Measurements from ENCODE around the gene DNAJC6. TPM values are rescaled to one million over a fixed set of nuclear protein-coding genes. Genes with fewer than 3 reads are reported as not detected.
"Not testable (repeated sequence)": the region's sequence is repeated elsewhere in the genome, so short reads cannot be mapped to it uniquely, and the experiment has no call there.

Gene DNAJC6
- total and polyA plus RNA-seq, 9 donors, result 0.60 to 1.2 (median 0.81) TPM

GRCh38 chr1:65378247-65378946 is 69.1 kb downstream of the DNAJC6 start:
- DNase-seq, result no peak
- no peaks in the 10 kb centered on the region for H3K4me1 ChIP-seq (ENCODE audit: control insufficient read depth, insufficient read depth, low read length)
- no peaks in the 10 kb centered on the region for H3K9me3 ChIP-seq (replicated peaks; ENCODE audit: control insufficient read depth, low read depth, low read length)
- H3K27me3 ChIP-seq (ENCODE audit: control insufficient read depth, insufficient read depth, low read length), result no peaks in the 10 kb centered on the region
- no peak overlapping the region for H3K4me3 ChIP-seq (ENCODE audit: low read length)
- no peaks in the 10 kb centered on the region for H3K36me3 ChIP-seq (ENCODE audit: control insufficient read depth, insufficient read depth, low read length)
- no CpG with 5 or more reads among the region's 2 CpGs for WGBS (ENCODE audit: insufficient coverage)
- H3K27ac ChIP-seq (ENCODE audit: low read length), result no peak overlapping the region

- H3K36me3 ChIP-seq (ENCODE audit: control insufficient read depth, insufficient read depth, low read length); H3K4me1 ChIP-seq (ENCODE audit: control insufficient read depth, insufficient read depth, low read length); H3K4me3 ChIP-seq (ENCODE audit: low read length); DNase-seq; H3K27me3 ChIP-seq (ENCODE audit: control insufficient read depth, insufficient read depth, low read length); H3K9me3 ChIP-seq (replicated peaks; ENCODE audit: control insufficient read depth, low read depth, low read length); H3K27ac ChIP-seq (ENCODE audit: low read length): not testable (repeated sequence)
- WGBS (ENCODE audit: insufficient coverage), result no CpG with 5 or more reads among the region's 5 CpGs
Measured at GRCh38 chr1:65384426-65384825, 75.1 kb downstream of the DNAJC6 start.

- Histone ChIP-seq H3K4me1 (ENCODE audit: control insufficient read depth, insufficient read depth, low read length) (no peaks in the 10 kb centered on the region), H3K9me3 (replicated peaks; ENCODE audit: control insufficient read depth, low read depth, low read length) (no peaks in the 10 kb centered on the region), H3K27me3 (ENCODE audit: control insufficient read depth, insufficient read depth, low read length) (no peaks in the 10 kb centered on the region), H3K4me3 (ENCODE audit: low read length) (no peak overlapping the region), H3K27ac (ENCODE audit: low read length) (no peak overlapping the region), H3K36me3 (ENCODE audit: control insufficient read depth, insufficient read depth, low read length) (no peaks in the 10 kb centered on the region)
- DNase-seq, result no peak
- WGBS (ENCODE audit: insufficient coverage), result no CpG with 5 or more reads among the region's 3 CpGs
Measured at GRCh38 chr1:65386439-65386838, 77.1 kb downstream of the DNAJC6 start.

- Histone ChIP-seq H3K36me3 (ENCODE audit: control insufficient read depth, insufficient read depth, low read length) (no peaks in the 10 kb centered on the region), H3K4me1 (ENCODE audit: control insufficient read depth, insufficient read depth, low read length) (no peaks in the 10 kb centered on the region), H3K9me3 (replicated peaks; ENCODE audit: control insufficient read depth, low read depth, low read length) (no peaks in the 10 kb centered on the region), H3K4me3 (ENCODE audit: low read length) (no peak overlapping the region), H3K27me3 (ENCODE audit: control insufficient read depth, insufficient read depth, low read length) (no peaks in the 10 kb centered on the region), H3K27ac (ENCODE audit: low read length) (no peak overlapping the region)
- WGBS (ENCODE audit: insufficient coverage), result 83% methylated on average over 1 of the region's 2 CpGs
- DNase-seq, result no peak
Measured at GRCh38 chr1:65387821-65388220, 78.5 kb downstream of the DNAJC6 start.

GRCh38 chr1:65388908-65389695 is 79.8 kb downstream of the DNAJC6 start:
- no peaks in the 10 kb centered on the region for H3K27me3 ChIP-seq (ENCODE audit: control insufficient read depth, insufficient read depth, low read length)
- no peak overlapping the region for H3K27ac ChIP-seq (ENCODE audit: low read length)
- H3K9me3 ChIP-seq (replicated peaks; ENCODE audit: control insufficient read depth, low read depth, low read length), result no peaks in the 10 kb centered on the region
- H3K4me1 ChIP-seq (ENCODE audit: control insufficient read depth, insufficient read depth, low read length), result no peaks in the 10 kb centered on the region
- H3K36me3 ChIP-seq (ENCODE audit: control insufficient read depth, insufficient read depth, low read length), result no peaks in the 10 kb centered on the region
- H3K4me3 ChIP-seq (ENCODE audit: low read length), result no peak overlapping the region
- DNase-seq, result no peak
- WGBS (ENCODE audit: insufficient coverage), result no CpG with 5 or more reads among the region's 3 CpGs

GRCh38 chr1:65392497-65392896 is 83.2 kb downstream of the DNAJC6 start:
- Histone ChIP-seq H3K36me3 (ENCODE audit: control insufficient read depth, insufficient read depth, low read length) (no peaks in the 10 kb centered on the region), H3K27ac (ENCODE audit: low read length) (no peak overlapping the region), H3K9me3 (replicated peaks; ENCODE audit: control insufficient read depth, low read depth, low read length) (no peaks in the 10 kb centered on the region), H3K4me3 (ENCODE audit: low read length) (no peak overlapping the region), H3K4me1 (ENCODE audit: control insufficient read depth, insufficient read depth, low read length) (no peaks in the 10 kb centered on the region), H3K27me3 (ENCODE audit: control insufficient read depth, insufficient read depth, low read length) (no peaks in the 10 kb centered on the region)
- no peak for DNase-seq
- 83% methylated on average over 1 of the region's 7 CpGs for WGBS (ENCODE audit: insufficient coverage)

GRCh38 chr1:65393347-65393746 is 84.0 kb downstream of the DNAJC6 start:
- no peaks in the 10 kb centered on the region for H3K36me3 ChIP-seq (ENCODE audit: control insufficient read depth, insufficient read depth, low read length)
- no peaks in the 10 kb centered on the region for H3K4me1 ChIP-seq (ENCODE audit: control insufficient read depth, insufficient read depth, low read length)
- WGBS (ENCODE audit: insufficient coverage), result no CpG with 5 or more reads among the region's 2 CpGs
- DNase-seq, result no peak
- H3K4me3 ChIP-seq (ENCODE audit: low read length), result no peak overlapping the region
- no peaks in the 10 kb centered on the region for H3K27me3 ChIP-seq (ENCODE audit: control insufficient read depth, insufficient read depth, low read length)
- H3K9me3 ChIP-seq (replicated peaks; ENCODE audit: control insufficient read depth, low read depth, low read length), result no peaks in the 10 kb centered on the region
- no peak overlapping the region for H3K27ac ChIP-seq (ENCODE audit: low read length)

GRCh38 chr1:65393928-65394327 is 84.6 kb downstream of the DNAJC6 start:
- whole genome bisulfite sequencing (ENCODE audit: insufficient coverage), result 40% methylated on average over 1 of the region's 1 CpG
- no peaks in the 10 kb centered on the region for H3K36me3 ChIP-seq (ENCODE audit: control insufficient read depth, insufficient read depth, low read length)

GRCh38 chr1:65395887-65396612 is 86.7 kb downstream of the DNAJC6 start:
- H3K9me3 ChIP-seq (replicated peaks; ENCODE audit: control insufficient read depth, low read depth, low read length), result no peaks in the 10 kb centered on the region
- H3K4me1 ChIP-seq (ENCODE audit: control insufficient read depth, insufficient read depth, low read length), result no peaks in the 10 kb centered on the region
- peak; percentile 6 for DNase-seq
- no peak overlapping the region for H3K27ac ChIP-seq (ENCODE audit: low read length)
- no peaks in the 10 kb centered on the region for H3K27me3 ChIP-seq (ENCODE audit: control insufficient read depth, insufficient read depth, low read length)
- H3K4me3 ChIP-seq (ENCODE audit: low read length), result no peak overlapping the region
- no peaks in the 10 kb centered on the region for H3K36me3 ChIP-seq (ENCODE audit: control insufficient read depth, insufficient read depth, low read length)
- WGBS (ENCODE audit: insufficient coverage), result 73% methylated on average over 3 of the region's 3 CpGs

More at GRCh38 chr1:65393928-65394327, 84.6 kb downstream of the DNAJC6 start:
- H3K4me1 ChIP-seq (ENCODE audit: control insufficient read depth, insufficient read depth, low read length), result no peaks in the 10 kb centered on the region
- no peaks in the 10 kb centered on the region for H3K9me3 ChIP-seq (replicated peaks; ENCODE audit: control insufficient read depth, low read depth, low read length)
- no peaks in the 10 kb centered on the region for H3K27me3 ChIP-seq (ENCODE audit: control insufficient read depth, insufficient read depth, low read length)
- no peak overlapping the region for H3K4me3 ChIP-seq (ENCODE audit: low read length)
- H3K27ac ChIP-seq (ENCODE audit: low read length), result no peak overlapping the region
- DNase-seq, result no peak

- no CpG with 5 or more reads among the region's 1 CpG for WGBS (ENCODE audit: insufficient coverage)
- Histone ChIP-seq H3K36me3 (ENCODE audit: control insufficient read depth, insufficient read depth, low read length) (no peaks in the 10 kb centered on the region), H3K27ac (ENCODE audit: low read length) (no peak overlapping the region), H3K27me3 (ENCODE audit: control insufficient read depth, insufficient read depth, low read length) (no peaks in the 10 kb centered on the region), H3K4me1 (ENCODE audit: control insufficient read depth, insufficient read depth, low read length) (no peaks in the 10 kb centered on the region), H3K9me3 (replicated peaks; ENCODE audit: control insufficient read depth, low read depth, low read length) (no peaks in the 10 kb centered on the region), H3K4me3 (ENCODE audit: low read length) (no peak overlapping the region)
- no peak for DNase-seq
Measured at GRCh38 chr1:65398083-65398482, 88.7 kb downstream of the DNAJC6 start.

Data from muscle of leg (tissue), 11 donors.